GM21526 (cell line): ENCODE data around the gene FOXP1.

Experiments
- ATAC-seq: cut with Tn5 transposase; IDR thresholded peaks from one replicate; pipeline ENCODE4 v1.9.1; 2021; ENCODE audit warnings: moderate library complexity; ENCODE audit not compliant: unreplicated experiment, low FRiP score

The FOXP1 gene

DNA sequence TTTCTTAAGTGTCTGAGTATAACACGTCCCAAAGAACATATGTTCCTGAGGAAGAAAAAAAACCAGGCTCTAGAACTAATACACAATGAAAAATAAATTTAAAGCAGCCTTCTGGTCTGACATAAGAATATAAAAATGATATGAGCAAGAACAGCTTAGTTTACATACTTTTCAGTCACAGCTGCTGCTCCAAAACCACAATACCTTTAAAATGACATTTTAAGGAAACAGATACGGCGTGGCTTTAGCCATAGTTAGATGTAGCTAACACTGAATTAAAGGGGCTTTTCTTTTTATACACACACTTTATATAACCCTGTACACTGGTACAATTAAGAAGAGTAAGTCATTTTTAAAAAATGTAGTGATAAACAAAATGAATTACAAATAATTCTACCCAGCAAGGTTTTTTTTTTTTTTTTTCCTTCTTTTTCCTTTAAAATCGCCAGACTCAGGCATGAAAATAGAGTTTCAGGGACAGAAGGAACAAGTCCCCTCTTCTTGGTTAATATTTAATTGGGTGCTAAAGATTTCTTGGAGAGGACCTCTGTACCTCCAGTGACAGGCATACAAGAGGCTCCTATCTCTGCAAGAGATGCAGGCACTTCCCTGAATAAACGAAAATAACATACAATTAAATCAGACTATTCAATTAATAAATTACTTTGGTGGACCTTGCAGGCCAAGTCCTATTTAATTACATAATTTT lies 265.6 kb downstream of the FOXP1 start:
- no peak for ATAC-seq

DNA sequence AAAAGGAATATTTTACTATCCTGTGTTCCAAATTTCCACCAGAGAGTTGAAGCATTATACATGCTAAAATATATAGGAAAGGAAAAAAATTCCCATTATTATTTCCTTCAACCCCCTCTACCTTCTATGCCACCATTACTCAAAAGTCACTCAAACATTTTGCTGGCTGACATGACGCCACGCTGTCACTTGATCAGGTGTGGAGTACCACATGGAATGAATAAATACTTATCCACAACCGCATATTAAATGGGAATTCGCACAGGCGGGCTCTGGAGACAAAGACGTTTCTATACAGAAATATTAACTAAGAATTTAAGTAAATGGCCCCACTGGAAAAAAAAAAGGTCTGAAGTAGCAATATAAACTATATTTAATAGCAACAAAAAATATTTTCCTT lies 266.4 kb downstream of the FOXP1 start:
- no peak for ATAC-seq

DNA sequence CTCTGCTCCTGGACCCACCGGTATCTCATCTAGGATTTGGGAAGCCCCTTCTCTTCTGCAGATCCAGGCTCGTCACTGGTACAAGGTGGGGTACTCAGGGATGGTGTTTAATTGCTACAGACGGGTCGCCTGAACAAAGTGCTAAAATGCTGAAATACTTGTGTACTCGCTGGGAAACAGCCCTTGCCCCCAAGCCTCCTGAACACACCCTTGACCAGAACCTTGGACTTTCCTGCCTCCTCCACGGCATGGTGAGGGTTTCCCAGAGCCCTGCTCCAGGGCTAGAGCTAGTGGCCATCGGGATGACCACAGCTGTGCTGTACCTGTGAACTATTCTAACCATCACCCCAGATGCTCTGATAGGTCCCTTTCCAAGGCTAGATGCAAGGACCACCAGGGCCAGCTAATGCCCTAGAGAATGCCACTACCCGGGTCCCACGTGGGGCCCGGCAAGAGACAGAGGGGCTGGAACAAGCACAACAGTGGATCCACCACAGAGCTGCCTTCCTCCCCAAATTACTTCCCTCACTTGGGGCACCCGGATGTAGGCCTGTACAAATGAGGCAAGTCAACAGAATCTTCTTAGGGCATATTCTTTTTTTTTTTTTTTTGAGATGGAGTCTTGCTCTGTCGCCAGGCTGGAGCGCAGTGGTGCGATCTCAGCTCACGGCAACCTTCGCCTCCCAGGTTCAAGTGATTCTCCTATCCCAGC lies 267.3 kb downstream of the FOXP1 start:
- no peak for ATAC-seq

DNA sequence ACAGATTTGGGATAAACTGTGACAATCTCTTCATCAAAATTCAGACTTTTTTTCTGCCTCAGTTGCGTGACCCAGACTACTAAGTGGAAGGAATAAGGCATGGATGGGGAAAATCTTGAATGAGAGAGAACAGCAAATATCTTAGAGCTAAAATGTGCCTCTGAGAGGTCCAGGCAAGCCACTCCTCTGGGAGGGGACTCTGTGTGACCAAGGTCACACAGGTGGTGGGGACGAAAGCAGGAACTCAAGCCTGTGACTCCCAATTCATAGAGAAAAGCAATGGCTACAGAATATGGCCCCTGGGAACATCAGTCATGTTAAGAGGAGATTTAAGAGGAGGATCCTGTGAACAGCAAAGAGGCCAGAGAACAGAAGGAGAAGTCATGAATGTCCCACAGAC lies 268.1 kb downstream of the FOXP1 start:
- ATAC-seq: no peak

GRCh38 chr3:71313844-71314243 lies 269.7 kb downstream of the FOXP1 start:
- no peak for ATAC-seq

DNA sequence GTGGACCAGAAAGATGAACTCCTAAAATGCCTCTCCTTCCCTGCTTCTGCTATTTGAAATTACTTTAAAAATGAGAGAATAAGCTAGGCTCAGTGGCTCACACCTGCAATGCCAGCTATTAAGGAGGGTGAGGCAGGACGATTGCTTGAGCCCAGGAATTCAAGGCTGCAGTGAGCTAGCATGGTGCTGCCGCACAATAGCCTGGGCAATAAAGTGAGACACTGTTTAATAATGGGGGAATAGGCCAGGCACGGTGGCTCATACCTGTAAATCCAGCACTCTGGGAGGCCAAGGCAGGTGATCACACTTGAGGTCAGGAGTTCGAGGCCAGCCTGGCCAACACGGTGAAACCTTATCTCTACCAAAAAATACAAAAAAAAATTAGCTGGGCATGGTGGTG lies 271.1 kb downstream of the FOXP1 start:
- ATAC-seq: no peak

GRCh38 chr3:71311661-71312046 lies 271.9 kb downstream of the FOXP1 start:
- no peak for ATAC-seq

DNA sequence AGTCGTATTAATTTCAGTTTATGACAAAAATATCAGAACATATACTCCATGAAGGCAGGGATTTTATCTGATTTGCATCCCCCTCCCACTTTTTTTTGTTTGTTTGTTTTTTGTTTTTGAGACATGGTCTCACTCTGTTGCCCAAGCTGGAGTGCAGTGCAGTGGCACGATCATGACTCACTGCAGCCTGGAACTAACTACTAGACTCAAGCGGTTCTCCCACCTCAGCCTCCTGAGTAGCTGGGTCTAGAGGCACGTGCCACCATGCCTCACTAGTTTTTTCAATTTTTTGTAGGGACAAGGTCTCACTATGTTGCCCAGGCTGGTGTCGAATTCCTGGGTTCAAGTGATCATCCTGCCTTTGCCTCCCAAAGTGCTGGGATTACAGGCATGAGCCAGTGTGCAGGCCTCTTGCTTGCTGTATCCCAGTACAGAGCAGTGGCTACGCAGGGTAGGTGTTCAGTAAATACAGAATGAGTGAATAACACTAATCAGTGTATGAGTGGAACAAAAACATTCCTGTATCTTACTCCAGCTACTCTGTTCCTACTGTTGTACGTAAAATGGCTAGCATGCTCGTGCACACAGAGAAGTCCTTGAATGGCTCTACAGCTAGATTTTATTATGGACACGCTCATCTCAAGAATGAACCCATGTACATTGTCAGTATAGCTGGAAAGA lies 272.4 kb downstream of the FOXP1 start:
- no peak for ATAC-seq

DNA sequence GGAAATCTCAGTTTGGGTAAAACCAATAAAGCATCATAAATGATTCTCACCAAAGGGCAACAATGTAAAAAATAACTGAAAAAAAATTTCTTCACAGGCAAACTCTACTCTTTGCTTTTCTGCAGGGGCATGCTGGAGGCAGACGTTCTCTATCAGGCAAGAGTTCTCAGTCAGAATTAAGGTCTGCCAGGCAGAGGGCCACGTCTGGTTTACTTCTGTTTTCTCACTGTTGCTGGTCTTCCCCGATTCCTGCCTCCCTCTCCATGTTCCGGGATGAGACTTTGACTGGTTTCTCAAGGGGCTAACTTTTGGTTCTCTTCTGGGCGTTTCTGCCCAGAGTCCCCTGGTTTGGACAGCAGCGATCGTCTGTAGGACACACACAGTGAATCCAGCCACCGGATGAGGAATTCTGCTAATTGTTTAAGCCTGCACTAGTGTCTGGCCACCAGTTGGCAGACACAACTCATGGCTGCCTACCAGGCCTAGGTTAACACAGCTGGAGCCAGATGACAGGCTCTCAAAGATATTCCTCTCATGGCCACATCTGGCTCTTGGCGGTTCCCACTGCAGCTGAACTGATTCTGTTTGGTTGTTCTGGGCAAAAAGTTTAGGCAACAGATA lies 273.1 kb downstream of the FOXP1 start:
- ATAC-seq: no peak

DNA sequence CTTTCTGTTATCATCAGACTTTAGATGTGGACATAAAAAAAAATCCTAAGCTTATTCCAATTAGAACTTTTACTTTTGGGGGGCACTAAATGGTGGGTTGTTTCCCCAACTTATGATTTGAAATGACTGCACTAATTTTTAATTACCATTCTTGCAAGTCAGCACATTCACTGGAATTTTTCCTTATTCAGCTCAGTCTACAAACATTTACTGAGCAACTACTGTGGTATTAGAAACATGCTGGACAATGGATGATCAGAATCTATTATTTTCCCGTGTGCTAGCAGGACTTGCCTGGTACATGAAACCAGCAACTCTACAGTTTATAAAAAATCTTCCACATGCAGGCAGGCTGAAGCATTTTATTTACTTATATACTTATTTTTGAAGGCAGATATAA lies 273.6 kb downstream of the FOXP1 start:
- no peak for ATAC-seq

- no peak for ATAC-seq
Measured at GRCh38 chr3:71309342-71309741, 274.2 kb downstream of the FOXP1 start.

DNA sequence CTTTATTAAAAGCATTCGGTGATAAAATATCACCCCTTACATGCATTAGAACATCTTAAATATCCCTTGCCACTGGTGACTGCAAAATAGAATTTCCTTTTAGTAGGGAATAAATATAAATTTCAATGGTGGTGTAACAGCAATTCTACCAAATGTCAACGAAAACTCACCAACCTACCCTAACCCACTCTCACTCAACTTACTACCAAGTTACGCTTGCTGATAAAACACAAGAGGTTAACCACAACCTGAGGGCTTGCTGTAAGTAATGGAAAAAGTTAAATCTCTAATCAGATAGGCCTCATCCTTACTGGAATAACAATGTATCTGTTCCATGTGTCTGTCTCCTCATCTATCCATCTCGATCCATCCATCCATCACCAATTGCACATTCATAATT lies 274.7 kb downstream of the FOXP1 start:
- no peak for ATAC-seq

DNA sequence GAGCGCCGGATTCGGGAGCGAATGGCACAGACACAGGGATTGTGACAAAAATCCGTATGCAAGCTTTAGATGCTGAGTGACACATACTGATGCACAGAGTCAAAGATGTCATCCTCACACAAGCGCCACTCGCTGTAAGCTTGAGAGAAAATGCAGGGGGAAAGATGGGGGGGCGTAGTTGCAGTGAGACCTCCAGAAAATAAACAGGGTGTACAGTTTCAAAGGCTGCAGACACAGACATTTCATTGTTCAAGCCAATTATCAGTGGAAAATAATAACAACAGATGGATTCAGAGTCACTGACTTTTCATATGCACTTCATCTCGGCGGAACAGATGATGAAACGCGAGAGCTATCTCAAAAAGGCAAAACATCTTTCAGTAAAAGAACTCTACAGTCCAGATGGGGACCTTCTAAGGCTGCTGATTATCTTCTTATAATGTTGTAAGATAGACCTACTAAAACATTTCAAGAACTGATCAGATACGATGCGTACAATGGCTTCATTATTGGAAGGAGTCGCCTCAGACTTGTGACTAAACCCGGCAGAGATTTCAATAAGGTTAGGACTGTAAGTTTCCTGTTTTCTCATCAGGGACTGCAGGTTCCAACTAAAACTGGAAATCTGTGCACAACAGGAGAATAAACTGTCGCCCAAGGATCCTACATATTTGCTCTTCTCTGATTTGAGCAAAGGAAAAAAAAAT lies 275.4 kb downstream of the FOXP1 start:
- no peak for ATAC-seq

DNA sequence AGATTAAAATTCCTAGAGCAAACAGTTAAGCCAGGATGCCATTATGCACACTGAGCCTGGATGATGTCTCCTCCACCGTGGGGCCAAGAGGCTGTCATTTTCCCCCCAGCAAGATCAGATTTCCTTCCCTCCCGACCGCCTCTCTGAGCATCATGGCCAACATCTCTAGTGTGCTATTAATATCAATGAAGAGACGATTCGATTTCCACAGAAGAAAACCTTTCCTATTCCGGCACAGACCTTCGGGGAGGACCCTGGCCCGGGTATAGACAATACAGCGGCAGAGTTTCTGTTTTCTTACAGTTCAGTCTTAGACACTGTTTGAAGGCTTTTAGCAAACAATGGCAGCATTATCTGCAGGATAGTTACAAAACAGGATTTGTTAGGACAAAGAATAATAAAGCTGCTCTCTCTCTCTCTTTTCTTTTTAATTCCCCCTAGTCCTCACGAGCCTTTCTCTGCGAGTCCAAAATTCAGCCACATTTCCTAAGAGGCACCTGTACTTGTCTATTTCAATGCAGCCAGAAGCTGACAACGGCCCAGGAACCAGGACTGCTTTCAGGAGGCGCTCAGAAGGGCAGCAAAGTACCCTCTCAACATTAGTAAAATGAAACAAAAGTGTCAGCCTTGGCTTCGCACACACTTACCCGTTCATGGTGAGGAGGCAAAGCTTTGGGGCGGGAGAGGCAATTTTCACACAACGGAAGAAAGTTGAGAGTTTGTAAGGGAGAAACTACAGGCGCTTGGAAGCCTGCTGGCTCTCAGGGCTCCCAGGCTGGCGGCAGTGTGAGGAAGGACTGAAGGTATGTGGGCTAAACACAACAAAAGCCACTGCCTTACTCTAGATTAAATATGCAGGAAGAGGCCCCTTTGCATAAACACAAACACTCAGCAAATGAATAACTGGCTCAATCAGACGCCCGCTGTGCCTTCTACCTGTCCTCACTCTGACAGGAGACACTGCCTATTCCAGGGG lies 278.0 kb downstream of the FOXP1 start:
- ATAC-seq: no peak

GRCh38 chr3:71304684-71305083 lies 278.8 kb downstream of the FOXP1 start:
- no peak for ATAC-seq

DNA sequence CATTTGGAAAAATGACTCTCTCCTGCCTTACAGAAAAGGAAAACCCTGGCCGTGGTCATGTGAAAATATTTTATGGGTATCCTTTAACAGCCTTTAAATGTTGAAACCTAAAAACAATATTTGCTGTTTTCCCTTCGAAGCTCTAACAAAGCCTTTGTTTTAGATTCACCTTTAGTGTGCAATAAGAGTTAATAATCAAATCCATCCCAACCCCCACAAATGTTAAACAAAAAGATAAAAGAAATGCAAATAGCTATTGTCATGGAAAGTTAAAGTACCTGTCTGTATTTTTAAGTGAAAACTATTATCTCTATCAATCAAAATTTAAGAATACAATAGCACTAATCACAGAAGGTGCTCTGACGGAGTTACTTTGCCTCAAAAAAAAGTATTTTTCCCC lies 279.3 kb downstream of the FOXP1 start:
- no peak for ATAC-seq

GRCh38 chr3:71303627-71304200 lies 279.8 kb downstream of the FOXP1 start:
- ATAC-seq: no peak

DNA sequence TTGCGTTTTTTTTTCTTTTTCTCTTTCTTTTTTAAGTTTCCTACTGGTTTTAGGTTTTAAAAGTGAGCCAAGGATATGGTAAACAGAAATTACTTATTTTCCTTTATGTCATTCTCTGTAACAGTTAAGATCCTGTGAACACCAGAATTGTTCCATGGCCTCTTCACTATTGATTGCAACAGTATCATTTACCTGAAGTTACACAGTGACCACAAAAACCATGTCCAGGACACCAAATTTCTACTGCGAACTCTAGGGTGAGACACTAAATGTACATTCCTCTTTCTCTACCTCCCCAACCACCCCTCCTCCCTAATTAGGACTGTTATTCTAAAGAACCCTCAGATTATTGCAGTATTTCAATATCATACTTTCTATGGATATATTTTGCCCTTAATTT lies 280.9 kb downstream of the FOXP1 start:
- ATAC-seq: no peak

GRCh38 chr3:71300951-71301393 lies 282.6 kb downstream of the FOXP1 start:
- ATAC-seq: no peak
